Keratinocyte (primary cell): ENCODE results near the gene EEF1G. TPM values are rescaled to one million over a fixed set of nuclear protein-coding genes. Genes with fewer than 3 reads are reported as not detected.
A peak's percentile ranks its signal among the peaks of the same experiment; 100 is the strongest.
"Not testable (repeated sequence)": the region's sequence is repeated elsewhere in the genome, so short reads cannot be mapped to it uniquely, and the experiment has no call there.

Experiments used
- DNase-seq: peaks from one replicate; pipeline ENCODE4 v3.0.0-alpha.2; 2011; ENCODE audit warnings: low read depth, missing footprints, low spot score
- FAIRE-seq: peaks from 2 replicates; lab custom pipeline; 2011; peaks lifted over from hg19 to GRCh38; lab: Jason Lieb, UNC
- H2AFZ ChIP-seq: 2 replicates; pipeline ENCODE4 v1.6.0; 2012; ENCODE audit warnings: low read length, control low read depth, inconsistent platforms; ENCODE audit not compliant: control insufficient read depth
- H3K27ac ChIP-seq: 2 replicates; pipeline ENCODE4 v1.5.1; 2011; ENCODE audit warnings: low read length; ENCODE audit not compliant: control insufficient read depth, insufficient read depth
- H3K27me3 ChIP-seq: 3 replicates; pipeline ENCODE4 v1.6.0; 2011; ENCODE audit warnings: low read length; ENCODE audit not compliant: control insufficient read depth, insufficient read depth; ENCODE audit errors: extremely low read depth
- H3K36me3 ChIP-seq, 2 experiments: 2 replicates in 1 of 2; 3 replicates in 1 of 2; pipeline ENCODE4 v1.5.1; 2011; ENCODE audit warnings: low read length in 2 of 2, mild to moderate bottlenecking in 1 of 2; ENCODE audit not compliant: control insufficient read depth in 2 of 2, insufficient read depth in 2 of 2; ENCODE audit errors: extremely low read depth in 1 of 2
- H3K4me1 ChIP-seq: 3 replicates; pipeline ENCODE4 v1.5.1; 2011; ENCODE audit warnings: low read length; ENCODE audit not compliant: control insufficient read depth, insufficient read depth; ENCODE audit errors: extremely low read depth
- H3K4me2 ChIP-seq: 3 replicates; pipeline ENCODE4 v1.6.0; 2011; ENCODE audit warnings: low read depth, low read length; ENCODE audit not compliant: control insufficient read depth, insufficient read depth; ENCODE audit errors: extremely low read depth
- H3K4me3 ChIP-seq, 3 experiments: fragments of 200-600 bp in 1 of 3; sonication (generic) in 1 of 3; 2 replicates in 2 of 3; 3 replicates in 1 of 3; pipeline ENCODE4 v1.5.1; 2011 to 2016; ENCODE audit warnings: low read length in 3 of 3, mild to moderate bottlenecking in 3 of 3, control low read depth in 2 of 3, inconsistent platforms in 1 of 3, low read depth in 1 of 3, mixed read lengths in 1 of 3, mixed run types in 1 of 3, moderate library complexity in 1 of 3; ENCODE audit not compliant: control insufficient read depth in 2 of 3, insufficient read depth in 2 of 3; ENCODE audit errors: extremely low read depth in 1 of 3
- H3K79me2 ChIP-seq: 2 replicates; pipeline ENCODE4 v1.6.0; 2012; ENCODE audit warnings: low read length; ENCODE audit not compliant: control insufficient read depth, insufficient read depth
- H3K9ac ChIP-seq: 3 replicates; pipeline ENCODE4 v1.6.0; 2011; ENCODE audit warnings: low read length; ENCODE audit not compliant: control insufficient read depth, insufficient read depth; ENCODE audit errors: extremely low read depth
- H3K9me1 ChIP-seq: 3 replicates; pipeline ENCODE4 v1.6.0; 2011; ENCODE audit warnings: low read length; ENCODE audit not compliant: control insufficient read depth, insufficient read depth; ENCODE audit errors: extremely low read depth
- H3K9me3 ChIP-seq: 2 replicates; pipeline ENCODE4 v1.5.1; 2012; ENCODE audit warnings: low read depth, low read length; ENCODE audit not compliant: control insufficient read depth
- H4K20me1 ChIP-seq: 3 replicates; pipeline ENCODE4 v1.6.0; 2011; ENCODE audit warnings: low read length; ENCODE audit not compliant: control insufficient read depth, insufficient read depth; ENCODE audit errors: extremely low read depth
- CTCF ChIP-seq, 3 experiments: IDR thresholded peaks in 1 of 3; conservative IDR thresholded peaks in 1 of 3; optimal IDR thresholded peaks in 1 of 3; 2 replicates in 2 of 3; 3 replicates in 1 of 3; pipeline versions ENCODE3 to v1.5.1; 2011; ENCODE audit warnings: low read length in 3 of 3, mild to moderate bottlenecking in 3 of 3, moderate library complexity in 2 of 3, control low read depth in 1 of 3, inconsistent platforms in 1 of 3; ENCODE audit not compliant: insufficient read depth in 2 of 3; ENCODE audit errors: extremely low read depth in 1 of 3
- EZH2 ChIP-seq: IDR thresholded peaks from one replicate; pipeline ENCODE4 v1.6.1; 2012; ENCODE audit warnings: inconsistent platforms, mild to moderate bottlenecking, low read length, moderate library complexity
- dilution Hi-C: fragments of 300-500 bp; cut with MboI; formaldehyde crosslinking; loops from one replicate; pipeline ENCODE4 v1.7.0; 2020; ENCODE audit warnings: low sequenced_read_pairs; ENCODE audit not compliant: extremely low pct_ligation_motif_present
- polyA plus RNA-seq, 5 experiments: library from polyadenylated mRNA; depleted of rRNA in 3 of 5; stranded (reverse) in 3 of 5; stranded (forward) in 1 of 5; unstranded in 1 of 5; fragments of >200 nt; gene quantifications; 1 replicate in 1 of 5; 2 replicates in 3 of 5; 3 replicates in 1 of 5; pipeline versions ENCODE4 v1.2.1 to v1.2.3, GENCODE V29; 2011 to 2012; ENCODE audit warnings: missing spikeins in 2 of 5, low read depth in 1 of 5, low replicate concordance in 1 of 5

The EEF1G gene
- polyA plus RNA-seq, 1 donor (not counting 4 experiments of a cell fraction or from before 2014, with no cell fraction given), result 1,735 TPM

GRCh38 chr11:62621567-62622470, 48.1 kb upstream of the EEF1G start, which contains the start of gene B3GAT3:
Gene B3GAT3, minus strand, starts transcription at chr11:62621986. Its CDS starts 39 bp downstream, at chr11:62621947.
- no peaks in the 10 kb centered on the region for H3K9me1 ChIP-seq
- no peaks in the 10 kb centered on the region for H3K27me3 ChIP-seq
- H3K4me2 ChIP-seq, result peak within 1 kb of the TSS; percentile 86
- peak within 1 kb of the TSS; percentile 95 for H3K27ac ChIP-seq
- peak within 1 kb of the TSS; percentile 85 for H3K9ac ChIP-seq
- DNase-seq (peak; percentile 95), FAIRE-seq (no peak)
- dilution Hi-C loops, result no loop called here
- H4K20me1 ChIP-seq, result no peaks in the 10 kb centered on the region
- no peaks in the 10 kb centered on the region for H3K9me3 ChIP-seq
- peaks cover 14 to 25% of the 10 kb centered on the region in 2 experiments for H3K36me3 ChIP-seq
- H2AFZ ChIP-seq, result peak within 1 kb of the TSS; percentile 36
- peaks cover 25% of the 10 kb centered on the region for H3K4me1 ChIP-seq
- peak within 1 kb of the TSS; percentile 58 to 92 (median 83) for H3K4me3 ChIP-seq
- no peak for TF ChIP-seq EZH2
- no peak for TF ChIP-seq CTCF (optimal IDR thresholded peaks at IDR 0.05 in 1 of 3, IDR thresholded peaks at IDR 0.05 in 1 of 3, conservative IDR thresholded peaks at IDR 0.05 in 1 of 3; ENCODE audit: extremely low read depth in 1 of 3, insufficient read depth in 2 of 3, low read length in 3 of 3)
- H3K79me2 ChIP-seq, result no peaks in the 10 kb centered on the region

DNA sequence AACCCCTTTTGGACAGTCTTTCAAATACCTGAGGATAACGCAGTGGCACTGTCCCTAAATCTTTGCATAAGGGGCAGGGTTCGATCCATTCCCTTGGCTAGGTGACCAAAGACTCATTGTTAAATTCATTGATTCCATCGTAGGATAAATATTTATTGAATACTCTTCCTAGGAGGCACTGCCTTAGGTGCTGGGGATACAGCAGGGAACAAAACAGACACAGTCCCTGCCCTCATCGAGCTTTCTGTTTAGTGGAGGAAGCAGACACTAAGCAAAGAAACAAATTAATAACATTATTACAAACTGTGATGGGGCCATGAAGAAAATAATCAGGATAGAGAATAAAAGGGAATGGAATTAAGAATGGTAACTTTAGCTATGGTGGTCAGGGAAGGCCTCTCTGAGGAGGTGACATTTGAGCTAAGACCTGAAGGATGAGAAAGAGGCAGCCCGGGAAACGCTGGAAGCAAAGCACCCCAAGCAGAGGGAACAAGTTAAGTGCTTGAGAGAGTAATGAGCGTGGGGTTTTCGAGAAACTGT, 47.4 kb upstream of the EEF1G start:
- no peaks in the 10 kb centered on the region for H3K9me3 ChIP-seq
- peak overlapping the region; percentile 85 for H3K9ac ChIP-seq
- TF ChIP-seq EZH2 (no peak), CTCF (optimal IDR thresholded peaks at IDR 0.05 in 1 of 3, IDR thresholded peaks at IDR 0.05 in 1 of 3, conservative IDR thresholded peaks at IDR 0.05 in 1 of 3; ENCODE audit: extremely low read depth in 1 of 3, insufficient read depth in 2 of 3, low read length in 3 of 3) (no peak)
- no peaks in the 10 kb centered on the region for H3K9me1 ChIP-seq
- FAIRE-seq, result no peak
- no peaks in the 10 kb centered on the region for H3K79me2 ChIP-seq
- H3K4me1 ChIP-seq, result peaks cover 25% of the 10 kb centered on the region
- H3K27me3 ChIP-seq, result no peaks in the 10 kb centered on the region
- dilution Hi-C loops, result no loop called here
- H3K4me3 ChIP-seq, result peak overlapping the region; percentile 58 to 92 (median 83)
- H2AFZ ChIP-seq, result no peak overlapping the region
- H3K4me2 ChIP-seq, result peak overlapping the region; percentile 86
- H3K36me3 ChIP-seq, result peaks cover 11 to 24% of the 10 kb centered on the region in 2 experiments
- no peak for DNase-seq
- H3K27ac ChIP-seq, result peak overlapping the region; percentile 95
- no peaks in the 10 kb centered on the region for H4K20me1 ChIP-seq

- H3K4me1 ChIP-seq, result peaks cover 33% of the 10 kb centered on the region
- H3K9ac ChIP-seq, dilution Hi-C loops, DNase-seq, H3K27ac ChIP-seq, H4K20me1 ChIP-seq, H3K9me3 ChIP-seq, H2AFZ ChIP-seq, H3K4me2 ChIP-seq, FAIRE-seq, H3K27me3 ChIP-seq, H3K9me1 ChIP-seq, H3K4me3 ChIP-seq, H3K79me2 ChIP-seq: not testable (repeated sequence)
- H3K36me3 ChIP-seq, result peaks cover 8 to 11% of the 10 kb centered on the region in 2 experiments
Measured at GRCh38 chr11:62616957-62617356, 43.3 kb upstream of the EEF1G start.
